Amniotic epithelial cell (primary cell): ENCODE measurements around the gene SMR3B.

Source experiments
- DNase-seq: peaks from one replicate; pipeline ENCODE4 v3.0.0-alpha.2; 2010; ENCODE audit warnings: low read depth

SMR3B gene

GRCh38 chr4:70382691-70383181 is at the start of gene SMR3B:
Gene SMR3B (plus strand): TSS chr4:70383131. CDS start chr4:70384511, 1,380 bp downstream.
- no peak for DNase-seq

- DNase-seq: no peak
These were observed 48.2 kb upstream of the SMR3B start, which contains the start of gene CABS1 for GRCh38 chr4:70334681-70335080. Gene CABS1 (plus strand): TSS chr4:70334981. CDS start chr4:70335040, 59 bp downstream.

GRCh38 chr4:70336043-70336442 is 46.9 kb upstream of the SMR3B start:
- no peak for DNase-seq

GRCh38 chr4:70337886-70338420 is 45.0 kb upstream of the SMR3B start:
- DNase-seq: no peak

GRCh38 chr4:70356185-70356584 is 26.7 kb upstream of the SMR3B start:
- DNase-seq: no peak

- no peak for DNase-seq
These were observed 23.7 kb upstream of the SMR3B start for GRCh38 chr4:70359115-70359661.

GRCh38 chr4:70360460-70360859 is 22.5 kb upstream of the SMR3B start, which contains the start of gene SMR3A:
Gene SMR3A (plus strand): TSS chr4:70360760. CDS start chr4:70362116, 1,356 bp downstream.
- DNase-seq: no peak

GRCh38 chr4:70364002-70364401 is 18.9 kb upstream of the SMR3B start:
- DNase-seq: no peak

- DNase-seq: no peak
These were observed 17.5 kb upstream of the SMR3B start for GRCh38 chr4:70365479-70365878.

GRCh38 chr4:70367813-70368212 is 15.1 kb upstream of the SMR3B start:
- DNase-seq: no peak

- DNase-seq: no peak
These were observed 10.9 kb upstream of the SMR3B start for GRCh38 chr4:70371987-70372386.

GRCh38 chr4:70372760-70373159 is 10.2 kb upstream of the SMR3B start:
- no peak for DNase-seq

- DNase-seq: no peak
These were observed 2.4 kb upstream of the SMR3B start for GRCh38 chr4:70380578-70380977.

GRCh38 chr4:70392057-70392776 is 9.3 kb downstream of the SMR3B start:
- no peak for DNase-seq

GRCh38 chr4:70397580-70397979 is 14.6 kb downstream of the SMR3B start, which contains the start of gene OPRPN:
Gene OPRPN (plus strand): TSS chr4:70397940. CDS start chr4:70399286, 1,346 bp downstream.
- no peak for DNase-seq

GRCh38 chr4:70399319-70399718 is 16.4 kb downstream of the SMR3B start:
- DNase-seq: no peak

- DNase-seq: no peak
These were observed 19.8 kb downstream of the SMR3B start for GRCh38 chr4:70402762-70403161.

- DNase-seq: no peak
These were observed 22.8 kb downstream of the SMR3B start for GRCh38 chr4:70405765-70406164.

- DNase-seq: no peak
These were observed 42.4 kb downstream of the SMR3B start for GRCh38 chr4:70425306-70425705.

GRCh38 chr4:70426789-70427188 is 43.9 kb downstream of the SMR3B start:
- no peak for DNase-seq

- DNase-seq: no peak
These were observed 54.3 kb downstream of the SMR3B start for GRCh38 chr4:70437197-70437596.
